GM21528 (cell line): ENCODE results near the gene ADRM1.

Experiments used
- ATAC-seq: cut with Tn5 transposase; IDR thresholded peaks from one replicate; pipeline ENCODE4 v1.9.1; 2021; ENCODE audit warnings: mild to moderate bottlenecking, moderate library complexity; ENCODE audit not compliant: unreplicated experiment, low FRiP score

Gene ADRM1

GRCh38 chr20:62277253-62277652, 25.5 kb upstream of the ADRM1 start:
- no peak for ATAC-seq

- ATAC-seq, result no peak
Measured at GRCh38 chr20:62280303-62280702, 22.5 kb upstream of the ADRM1 start.

- ATAC-seq, result no peak
Measured at GRCh38 chr20:62281161-62281933, 21.4 kb upstream of the ADRM1 start.

- ATAC-seq, result no peak
Measured at GRCh38 chr20:62282103-62282502, 20.7 kb upstream of the ADRM1 start.

GRCh38 chr20:62282877-62283503, 19.8 kb upstream of the ADRM1 start:
- no peak for ATAC-seq

- no peak for ATAC-seq
Measured at GRCh38 chr20:62284448-62284847, 18.3 kb upstream of the ADRM1 start.

GRCh38 chr20:62285151-62285550, 17.6 kb upstream of the ADRM1 start:
- no peak for ATAC-seq

- no peak for ATAC-seq
Measured at GRCh38 chr20:62285722-62286121, 17.1 kb upstream of the ADRM1 start.

- ATAC-seq, result no peak
Measured at GRCh38 chr20:62286493-62287064, 16.2 kb upstream of the ADRM1 start.

GRCh38 chr20:62287129-62287528, 15.7 kb upstream of the ADRM1 start:
- no peak for ATAC-seq

- ATAC-seq, result no peak
Measured at GRCh38 chr20:62287759-62288534, 14.8 kb upstream of the ADRM1 start.

- ATAC-seq, result no peak
Measured at GRCh38 chr20:62288535-62289105, 14.2 kb upstream of the ADRM1 start.

GRCh38 chr20:62289131-62289530, 13.7 kb upstream of the ADRM1 start:
- no peak for ATAC-seq

GRCh38 chr20:62289898-62290297, 12.9 kb upstream of the ADRM1 start:
- no peak for ATAC-seq

GRCh38 chr20:62291251-62292066, 11.3 kb upstream of the ADRM1 start:
- no peak for ATAC-seq

GRCh38 chr20:62292108-62292507, 10.7 kb upstream of the ADRM1 start:
- ATAC-seq, result no peak

- ATAC-seq, result no peak
Measured at GRCh38 chr20:62293111-62293784, 9.5 kb upstream of the ADRM1 start.

GRCh38 chr20:62293946-62294345, 8.9 kb upstream of the ADRM1 start:
- no peak for ATAC-seq

GRCh38 chr20:62294516-62294915, 8.3 kb upstream of the ADRM1 start:
- no peak for ATAC-seq
